H1 (cell line): Measurements from ENCODE around the gene GNAQ.

ENCODE experiments used
- CHD1 ChIP-seq: IDR thresholded peaks from 2 replicates; pipeline ENCODE4 v1.6.1; 2012; ENCODE audit warnings: low read depth, low read length, improper control_type of control experiment
- GABPA ChIP-seq: IDR thresholded peaks from 2 replicates; pipeline ENCODE4 v1.6.1; 2011; ENCODE audit warnings: mild to moderate bottlenecking, low read length, moderate library complexity, borderline replicate concordance; ENCODE audit not compliant: insufficient read depth
- KDM4A ChIP-seq: IDR thresholded peaks from one replicate; pipeline ENCODE4 v1.7.1; 2012; ENCODE audit warnings: low read depth, mild to moderate bottlenecking, moderate library complexity, low read length, inconsistent platforms; ENCODE audit not compliant: severe bottlenecking
- POLR2A ChIP-seq, 2 experiments: IDR thresholded peaks; 1 replicate in 1 of 2; 2 replicates in 1 of 2; pipeline ENCODE4 v1.6.1; 2011; ENCODE audit warnings: low read depth in 2 of 2, low read length in 2 of 2, mild to moderate bottlenecking in 2 of 2; ENCODE audit errors: control extremely low read depth in 1 of 2
- SIN3A ChIP-seq, 2 experiments: IDR thresholded peaks in 1 of 2; conservative IDR thresholded peaks in 1 of 2; 2 replicates each; pipeline ENCODE4 v1.6.1; 2011 to 2012; ENCODE audit warnings: low read length in 2 of 2, improper control_type of control experiment in 1 of 2, low read depth in 1 of 2, mild to moderate bottlenecking in 1 of 2
- TCF12 ChIP-seq: IDR thresholded peaks from 2 replicates; pipeline ENCODE4 v1.6.1; 2011; ENCODE audit warnings: low read depth, mild to moderate bottlenecking, low read length
- TF ChIP-seq, protein P1 (sequence below), 3 experiments: IDR thresholded peaks; 1 replicate in 2 of 3; 2 replicates in 1 of 3; pipeline versions ENCODE4 v1.5.1 to v1.6.1; 2011; ENCODE audit warnings: low read length in 3 of 3, mild to moderate bottlenecking in 3 of 3, inconsistent platforms in 2 of 3, low read depth in 1 of 3, moderate library complexity in 1 of 3; ENCODE audit not compliant: insufficient read depth in 1 of 3; ENCODE audit errors: control extremely low read depth in 1 of 3

DNA sequence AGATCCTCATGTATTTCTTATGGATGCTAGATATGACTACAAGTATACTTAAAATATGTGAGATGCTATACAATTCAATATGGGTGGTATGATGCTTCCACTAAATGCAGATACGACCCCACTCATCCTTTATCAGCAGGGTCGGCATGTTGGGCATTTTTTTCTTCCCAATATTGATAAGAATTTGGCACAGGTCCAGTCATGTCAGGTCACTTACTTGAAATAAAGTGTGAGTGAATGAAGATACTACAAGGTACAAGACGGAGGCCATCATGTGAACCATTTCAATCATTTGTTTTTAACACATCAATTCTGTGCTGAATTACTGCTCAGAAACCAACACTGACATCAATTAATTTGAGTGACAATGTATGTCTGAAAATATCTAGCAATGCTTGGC lies 236.6 kb downstream of the GNAQ start:
- TF ChIP-seq, protein P1, sequence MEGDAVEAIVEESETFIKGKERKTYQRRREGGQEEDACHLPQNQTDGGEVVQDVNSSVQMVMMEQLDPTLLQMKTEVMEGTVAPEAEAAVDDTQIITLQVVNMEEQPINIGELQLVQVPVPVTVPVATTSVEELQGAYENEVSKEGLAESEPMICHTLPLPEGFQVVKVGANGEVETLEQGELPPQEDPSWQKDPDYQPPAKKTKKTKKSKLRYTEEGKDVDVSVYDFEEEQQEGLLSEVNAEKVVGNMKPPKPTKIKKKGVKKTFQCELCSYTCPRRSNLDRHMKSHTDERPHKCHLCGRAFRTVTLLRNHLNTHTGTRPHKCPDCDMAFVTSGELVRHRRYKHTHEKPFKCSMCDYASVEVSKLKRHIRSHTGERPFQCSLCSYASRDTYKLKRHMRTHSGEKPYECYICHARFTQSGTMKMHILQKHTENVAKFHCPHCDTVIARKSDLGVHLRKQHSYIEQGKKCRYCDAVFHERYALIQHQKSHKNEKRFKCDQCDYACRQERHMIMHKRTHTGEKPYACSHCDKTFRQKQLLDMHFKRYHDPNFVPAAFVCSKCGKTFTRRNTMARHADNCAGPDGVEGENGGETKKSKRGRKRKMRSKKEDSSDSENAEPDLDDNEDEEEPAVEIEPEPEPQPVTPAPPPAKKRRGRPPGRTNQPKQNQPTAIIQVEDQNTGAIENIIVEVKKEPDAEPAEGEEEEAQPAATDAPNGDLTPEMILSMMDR (IDR thresholded peaks at IDR 0.05; ENCODE audit: control extremely low read depth in 1 of 3, insufficient read depth in 1 of 3, low read depth in 1 of 3, low read length in 3 of 3), result no peak
- TF ChIP-seq TCF12, result no peak
- TF ChIP-seq SIN3A (conservative IDR thresholded peaks at IDR 0.05 in 1 of 2, IDR thresholded peaks at IDR 0.05 in 1 of 2; ENCODE audit: low read depth in 1 of 2, low read length in 2 of 2), result no peak
- no peak for TF ChIP-seq GABPA
- TF ChIP-seq POLR2A (IDR thresholded peaks at IDR 0.05; ENCODE audit: control extremely low read depth in 1 of 2, low read depth in 2 of 2, low read length in 2 of 2), result no peak
- TF ChIP-seq CHD1, result no peak
- TF ChIP-seq KDM4A, result no peak
